ENCODE data around the gene ASTN2.

The ASTN2 gene

DNA sequence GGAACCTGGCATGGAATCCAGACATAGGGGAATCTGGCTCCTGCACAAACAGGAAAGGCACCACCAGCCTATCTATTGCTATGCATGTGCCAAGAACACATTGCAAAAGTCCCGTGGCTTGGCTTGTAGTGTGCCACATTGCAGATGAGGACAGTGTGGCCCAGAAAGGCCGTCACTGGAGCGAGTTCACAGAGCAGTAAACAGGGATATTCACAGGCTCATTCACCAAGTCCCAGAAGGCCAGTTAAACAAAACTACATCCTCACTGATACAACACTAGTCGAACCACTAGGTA lies 767.4 kb downstream of the ASTN2 start:
- DNase-seq (ENCODE audit: low read depth in 2 of 3, low spot score in 1 of 3): no peak

DNA sequence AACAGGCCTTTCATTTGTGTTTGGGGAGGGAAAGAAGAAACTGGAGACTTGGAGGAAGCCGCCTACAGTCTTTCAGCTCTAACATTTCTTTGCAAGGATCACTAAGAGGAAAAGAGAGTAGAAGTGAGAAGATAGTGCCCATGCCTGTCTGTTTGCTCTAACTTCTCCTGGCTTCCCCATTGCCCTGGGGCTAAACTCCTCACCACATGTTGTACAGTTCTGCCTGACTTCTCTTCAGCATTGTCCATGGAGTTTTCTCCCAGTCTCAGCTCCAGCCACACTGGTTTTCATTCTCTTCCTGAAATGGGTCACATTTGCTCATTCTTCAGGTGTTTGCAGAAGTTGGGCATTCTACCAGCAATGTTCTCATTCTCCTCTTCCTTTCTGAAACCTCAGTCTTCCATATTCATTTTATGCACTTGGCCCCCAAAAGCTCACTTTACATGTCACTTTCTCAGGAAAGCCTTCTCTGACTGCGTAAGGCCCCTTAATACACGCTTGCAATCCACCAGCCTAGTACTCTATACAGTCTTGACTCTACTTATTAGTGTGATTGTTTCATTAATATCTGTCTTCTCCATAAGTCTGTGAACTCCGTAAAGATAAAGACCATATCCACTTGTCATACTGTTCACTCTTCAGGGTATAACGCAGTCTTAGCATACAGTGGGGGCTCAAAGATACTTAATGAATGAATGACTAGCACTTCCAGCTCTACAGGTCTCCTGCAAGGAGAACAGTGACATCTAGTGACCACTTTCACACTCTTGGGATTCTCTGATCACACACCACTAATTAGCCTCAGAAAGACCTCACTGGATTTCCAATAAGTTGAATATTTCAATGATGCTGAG lies 768.0 kb downstream of the ASTN2 start:
- DNase-seq (ENCODE audit: low read depth in 2 of 3, low spot score in 1 of 3): no peak

DNA sequence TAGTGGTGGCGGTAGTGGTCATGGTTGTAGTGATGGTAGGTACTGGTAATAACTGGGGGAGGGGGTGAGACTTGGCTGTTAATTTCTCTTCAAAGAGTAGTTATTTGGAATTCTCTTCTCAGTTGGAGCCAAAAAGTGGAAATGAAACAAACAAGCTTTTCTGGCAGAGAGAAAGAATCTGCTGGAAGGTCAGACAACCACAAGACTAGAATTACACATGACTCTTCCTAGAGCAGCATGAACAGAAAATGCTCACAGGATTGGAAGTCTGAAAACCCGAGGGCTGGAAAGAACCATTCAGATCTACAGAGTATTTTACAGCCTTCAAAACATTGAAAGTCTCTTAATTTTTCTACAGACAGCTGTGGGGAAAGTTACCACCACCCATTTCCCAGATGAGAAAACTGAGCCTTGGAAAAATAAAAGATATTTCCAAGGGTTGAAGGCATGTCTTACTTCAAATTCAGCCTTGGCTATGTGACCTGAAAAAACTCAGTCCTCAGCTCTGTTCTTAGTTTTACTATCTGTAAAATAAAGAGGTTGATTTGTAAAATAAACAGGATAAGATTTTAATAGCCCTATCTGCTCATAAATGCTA lies 770.7 kb downstream of the ASTN2 start:
- DNase-seq (ENCODE audit: low read depth in 2 of 3, low spot score in 1 of 3): no peak

DNA sequence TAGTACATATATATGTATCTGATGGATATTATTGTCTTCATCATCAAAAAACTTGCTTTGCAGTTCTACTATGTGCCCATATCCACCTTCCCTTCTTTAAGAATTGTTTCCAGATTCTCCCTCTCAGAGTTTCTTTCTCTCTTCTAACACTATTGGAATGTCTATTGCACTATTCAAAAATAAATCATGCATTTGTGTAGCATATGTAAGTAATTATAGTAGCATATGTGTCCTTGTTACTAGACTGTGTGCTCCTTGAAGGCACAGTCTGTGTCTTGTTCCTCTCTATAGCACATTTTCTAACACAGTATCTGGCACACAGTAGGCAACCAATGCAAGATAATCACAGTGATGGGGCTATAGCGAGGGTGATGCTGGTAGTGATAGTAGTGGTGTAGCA lies 771.2 kb downstream of the ASTN2 start:
- DNase-seq (ENCODE audit: low read depth in 2 of 3, low spot score in 1 of 3): no peak

DNA sequence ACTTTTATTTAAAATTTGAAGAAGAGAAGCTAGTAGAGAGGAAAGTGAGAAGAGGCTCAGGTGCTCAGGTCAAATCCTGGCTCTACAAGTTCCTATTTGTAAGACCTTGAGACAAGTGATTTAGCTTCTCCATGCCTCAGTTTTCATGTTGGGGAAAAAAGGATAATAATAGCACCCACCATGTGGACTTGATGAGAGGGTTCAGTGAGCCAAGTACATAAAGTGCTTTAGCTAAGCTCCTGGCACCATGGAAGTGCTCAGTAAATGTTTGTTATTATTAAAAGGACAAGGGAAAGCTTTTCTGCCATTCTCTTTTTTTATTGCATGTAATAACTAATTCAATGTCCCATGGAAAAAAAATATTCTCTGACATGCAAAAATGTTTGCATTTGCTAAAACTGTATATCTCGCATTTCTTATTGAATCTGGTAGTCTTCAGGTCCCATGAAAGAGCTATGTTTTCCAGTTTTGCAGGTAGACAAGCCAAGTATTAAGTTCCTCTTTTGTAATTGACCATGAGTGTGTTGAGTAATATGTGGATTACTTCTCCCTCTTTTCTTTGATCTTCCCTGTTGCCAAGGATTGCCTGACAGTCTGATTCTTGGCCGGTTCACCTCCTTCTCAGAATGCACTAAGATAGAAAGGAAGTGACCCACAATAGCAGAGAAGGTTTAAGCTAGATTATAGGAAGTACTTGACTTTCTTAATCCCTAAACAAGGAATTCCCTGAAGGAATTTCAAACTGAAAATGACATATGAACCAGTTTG lies 773.4 kb downstream of the ASTN2 start:
- no peak for DNase-seq (ENCODE audit: low read depth in 2 of 3, low spot score in 1 of 3)

DNA sequence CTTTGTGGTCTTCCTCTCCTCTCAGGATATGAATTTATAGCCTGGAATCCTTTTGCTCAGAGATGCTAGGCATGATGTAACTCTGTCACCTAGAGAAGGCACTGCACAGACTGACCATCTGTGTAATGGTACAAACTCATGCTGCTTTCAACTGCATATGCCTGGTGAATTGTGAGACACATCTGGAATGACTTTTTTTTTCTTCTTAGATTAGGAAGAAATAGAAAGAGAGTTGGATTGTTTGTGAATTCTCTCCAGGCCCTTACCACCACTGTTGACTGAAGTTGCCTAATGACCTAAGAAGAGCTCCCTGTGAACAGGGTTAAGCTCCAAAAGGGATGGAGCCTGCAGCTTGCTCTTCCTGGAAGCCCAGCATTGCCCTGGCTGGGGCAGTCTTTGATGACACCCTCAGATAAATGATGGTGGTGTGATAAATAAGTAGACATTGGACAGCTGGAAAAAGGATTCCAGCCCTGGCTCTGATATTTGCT lies 775.6 kb downstream of the ASTN2 start:
- no peak for DNase-seq (ENCODE audit: low read depth in 2 of 3, low spot score in 1 of 3)

DNA sequence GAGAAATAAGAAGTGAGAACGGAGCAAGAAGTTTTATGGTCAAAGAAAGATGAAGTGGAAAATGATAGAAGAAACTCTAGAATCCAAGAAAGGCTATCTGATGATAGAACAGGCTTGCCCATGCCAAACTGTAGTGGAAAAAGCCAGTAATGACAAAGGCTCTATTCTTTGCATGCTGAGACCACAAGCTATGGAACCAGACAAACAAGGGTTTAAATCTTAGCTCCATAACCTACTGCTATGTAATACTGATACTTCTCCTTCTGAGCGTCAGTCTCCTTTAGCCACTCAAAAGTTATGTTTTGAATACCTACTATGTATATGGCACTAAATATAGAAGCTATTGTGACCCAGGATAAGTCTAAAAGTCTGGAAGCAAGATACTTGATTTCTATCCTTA lies 778.9 kb downstream of the ASTN2 start:
- DNase-seq (ENCODE audit: low read depth in 2 of 3, low spot score in 1 of 3): no peak

DNA sequence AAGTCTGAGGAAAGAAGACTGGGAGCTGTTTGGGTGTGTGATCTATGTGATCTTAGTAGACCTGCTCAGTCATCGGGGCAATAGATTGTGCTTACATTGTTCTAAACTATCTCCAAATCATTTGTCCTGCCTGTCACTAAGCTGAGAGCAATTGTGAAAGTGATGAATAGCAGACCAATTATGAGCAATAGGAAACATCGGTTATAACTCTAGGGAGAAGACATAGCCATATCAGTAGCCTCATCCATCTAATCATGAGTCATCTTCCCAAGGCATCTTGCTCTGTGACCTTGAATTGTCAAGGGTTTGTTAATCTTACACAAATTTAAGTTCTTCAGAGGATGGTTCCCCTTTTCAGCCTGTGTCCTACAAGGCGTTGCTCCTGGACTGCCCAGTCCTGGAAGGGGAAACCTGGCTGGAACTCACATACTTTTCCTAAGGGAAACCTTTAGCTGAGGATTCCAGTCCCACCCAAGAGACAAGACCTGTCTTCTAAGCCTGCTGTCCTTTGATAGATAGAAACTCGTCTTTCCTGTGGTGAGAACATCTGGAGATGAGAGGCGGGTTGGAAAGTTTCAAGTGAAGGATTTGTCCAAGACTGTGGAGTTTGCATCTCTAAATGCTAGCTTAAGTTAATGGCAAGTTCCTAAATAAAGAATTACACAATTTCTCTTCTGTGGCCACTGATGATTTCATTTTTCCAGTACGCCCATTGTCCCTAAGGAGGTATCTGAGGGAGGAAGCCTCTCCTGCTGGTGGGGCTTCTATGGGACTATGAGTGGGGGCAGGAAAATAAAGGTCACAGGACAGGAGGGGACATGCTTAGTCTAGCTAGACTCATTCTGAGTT lies 781.6 kb downstream of the ASTN2 start:
- DNase-seq (ENCODE audit: low read depth in 2 of 3, low spot score in 1 of 3): no peak

DNA sequence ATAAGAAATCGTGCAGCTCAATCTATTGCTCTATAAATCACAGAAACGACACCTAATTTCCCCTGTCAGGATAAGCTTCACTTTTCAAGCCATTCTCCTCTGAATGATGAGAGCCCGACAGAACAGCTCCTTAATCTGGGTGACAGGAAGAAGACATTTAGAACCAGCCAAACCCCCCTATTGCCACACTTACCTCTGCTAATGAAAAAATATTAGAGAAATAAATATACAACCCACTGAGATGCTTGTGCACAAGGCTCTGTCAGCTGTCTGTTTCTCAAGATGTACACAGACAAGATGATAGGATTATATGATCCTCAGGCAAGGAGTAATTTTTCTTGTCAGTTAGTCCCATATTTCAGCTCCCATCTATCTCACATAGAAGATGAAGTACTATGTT lies 785.2 kb downstream of the ASTN2 start:
- no peak for DNase-seq (ENCODE audit: low read depth in 2 of 3, low spot score in 1 of 3)

DNA sequence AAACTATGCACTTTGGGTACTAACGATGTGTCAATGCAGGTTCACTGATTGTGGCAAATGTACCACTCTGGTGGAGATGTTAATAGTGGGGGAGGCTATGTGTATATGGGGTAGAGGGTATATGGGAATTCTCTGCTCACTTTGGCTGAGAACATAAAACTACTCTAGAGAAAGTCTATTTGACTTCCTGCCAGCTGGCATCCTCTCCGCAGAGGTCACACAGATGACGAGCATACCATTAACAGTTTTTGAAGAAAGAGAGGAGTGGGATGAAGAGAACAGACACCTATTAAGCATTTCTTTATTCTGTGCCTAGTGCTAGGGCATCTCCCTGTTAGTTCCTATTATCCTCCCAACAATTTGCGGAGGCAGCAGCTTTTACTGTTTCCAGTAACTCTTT lies 786.1 kb downstream of the ASTN2 start:
- DNase-seq (ENCODE audit: low read depth in 2 of 3, low spot score in 1 of 3): no peak

DNA sequence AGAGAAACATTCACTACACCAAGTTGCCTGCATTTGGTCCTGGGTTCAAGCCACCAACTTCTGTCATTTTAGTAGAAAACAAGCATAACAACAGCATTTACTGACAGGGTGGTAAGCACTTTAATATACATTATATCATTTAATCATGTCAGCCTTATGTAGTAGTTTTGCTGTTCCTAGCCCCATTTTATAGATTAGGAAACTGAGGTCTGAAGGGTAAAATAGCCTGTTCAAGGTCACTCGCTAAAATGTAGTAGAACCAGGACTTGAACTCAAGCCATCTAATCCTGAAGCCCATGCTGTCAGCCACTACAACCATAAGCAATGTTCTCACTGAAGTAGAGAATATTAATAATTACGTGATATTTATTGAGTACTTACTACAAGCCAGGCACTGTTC lies 787.4 kb downstream of the ASTN2 start:
- DNase-seq (ENCODE audit: low read depth in 2 of 3, low spot score in 1 of 3): no peak

DNA sequence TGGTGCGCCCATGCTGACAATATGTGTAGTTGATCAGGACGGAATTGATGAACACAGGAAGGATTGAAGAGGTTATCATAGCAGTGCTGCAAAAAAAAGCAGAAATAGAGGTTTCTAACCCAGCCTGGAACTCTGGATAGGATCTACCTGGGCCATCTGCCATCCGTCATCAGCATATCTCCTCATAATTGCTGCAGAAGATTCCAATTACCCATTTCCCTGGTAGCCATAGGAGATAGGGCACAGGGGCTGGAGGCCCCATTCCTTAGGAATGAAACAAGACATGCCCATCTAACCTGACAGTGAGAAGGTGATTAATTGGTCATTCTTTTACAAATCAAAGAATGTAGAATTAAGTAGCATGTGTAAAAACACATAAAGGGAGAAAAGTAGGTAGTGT lies 788.1 kb downstream of the ASTN2 start:
- DNase-seq (ENCODE audit: low read depth in 2 of 3, low spot score in 1 of 3): no peak

DNA sequence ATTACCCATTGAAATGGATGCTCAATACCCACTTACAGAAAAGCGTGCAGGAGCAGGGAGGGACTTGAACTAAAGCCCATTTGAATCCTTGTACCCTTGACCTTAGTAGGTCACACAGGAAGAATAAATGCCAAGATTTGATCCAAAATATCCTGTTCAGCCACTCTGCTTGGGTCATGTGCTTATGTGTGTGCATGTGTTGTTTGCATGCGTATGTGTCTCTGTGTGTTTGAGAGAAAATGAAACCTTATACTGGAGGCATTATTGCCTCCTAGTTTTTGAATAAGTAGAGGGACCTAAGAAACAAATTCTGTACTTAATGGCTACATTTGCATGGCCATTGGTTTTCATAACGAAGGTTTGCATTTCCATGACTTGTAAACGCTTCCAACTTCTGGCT lies 791.1 kb downstream of the ASTN2 start:
- DNase-seq (ENCODE audit: low read depth in 2 of 3, low spot score in 1 of 3): no peak

DNA sequence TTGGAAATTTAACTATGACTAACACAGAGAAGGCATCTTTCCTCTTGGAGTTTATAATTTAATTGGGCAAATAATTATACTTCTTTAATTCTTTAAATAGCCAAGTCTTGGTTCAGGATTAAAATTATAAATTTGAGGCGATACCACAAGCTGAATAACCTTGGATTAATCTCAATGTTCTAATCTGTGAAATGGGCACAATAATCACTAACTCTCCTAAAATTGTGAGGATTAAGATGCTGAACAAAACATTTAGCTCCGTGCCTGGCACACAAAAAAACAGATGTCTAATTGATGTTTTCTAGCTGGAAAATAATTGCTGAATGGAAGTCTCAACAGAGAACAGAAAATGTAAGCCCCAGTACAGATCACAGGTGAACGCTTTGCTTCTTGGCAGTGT lies 797.5 kb downstream of the ASTN2 start:
- no peak for DNase-seq (ENCODE audit: low read depth in 2 of 3, low spot score in 1 of 3)

DNA sequence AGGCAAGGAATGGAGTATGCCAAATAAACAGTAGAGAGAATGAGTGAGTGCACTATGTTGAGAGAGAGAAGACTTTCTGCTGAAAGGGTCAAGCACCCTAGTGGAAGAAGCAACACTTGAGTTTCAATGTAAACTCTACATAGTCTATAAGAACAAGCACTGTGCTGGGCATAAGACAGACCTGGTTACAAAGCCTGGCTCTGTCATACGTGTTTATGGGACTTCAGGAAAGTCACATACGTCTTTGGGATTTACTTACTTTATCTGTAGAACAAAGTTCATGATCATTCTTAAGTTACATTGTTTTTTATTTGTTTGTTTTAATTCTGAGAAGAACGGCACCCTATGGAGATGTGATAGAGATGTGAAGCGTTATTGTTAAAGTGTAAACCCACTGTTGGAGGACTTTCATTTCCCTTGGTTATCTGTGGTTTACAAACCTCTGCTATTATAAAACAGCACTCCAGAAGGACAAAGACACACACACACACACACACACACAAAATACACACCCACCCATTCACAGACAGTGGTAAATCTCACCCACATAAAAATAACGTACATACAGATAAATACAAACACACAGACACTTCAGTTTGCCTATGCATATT lies 798.4 kb downstream of the ASTN2 start:
- no peak for DNase-seq (ENCODE audit: low read depth in 2 of 3, low spot score in 1 of 3)

DNA sequence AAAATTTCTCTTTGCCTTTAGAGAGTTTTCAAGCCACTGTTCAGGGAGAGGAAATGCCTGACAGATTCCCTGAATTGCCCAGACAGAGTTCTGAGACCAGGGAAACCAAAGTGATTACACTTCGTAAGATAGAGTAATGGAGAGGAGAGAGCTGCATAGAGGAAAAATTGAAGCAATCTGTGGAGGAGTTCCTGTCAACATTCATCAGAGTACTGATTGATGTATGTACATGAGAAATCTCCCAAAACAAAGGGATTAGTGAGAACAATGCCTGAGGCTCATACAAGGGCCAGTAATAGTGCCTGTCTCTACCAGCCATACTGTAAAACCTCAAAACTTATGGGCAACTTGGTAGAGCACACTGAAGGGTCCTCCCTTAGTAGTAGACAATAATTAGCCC lies 806.8 kb downstream of the ASTN2 start:
- DNase-seq (ENCODE audit: low read depth in 2 of 3, low spot score in 1 of 3): no peak

DNA sequence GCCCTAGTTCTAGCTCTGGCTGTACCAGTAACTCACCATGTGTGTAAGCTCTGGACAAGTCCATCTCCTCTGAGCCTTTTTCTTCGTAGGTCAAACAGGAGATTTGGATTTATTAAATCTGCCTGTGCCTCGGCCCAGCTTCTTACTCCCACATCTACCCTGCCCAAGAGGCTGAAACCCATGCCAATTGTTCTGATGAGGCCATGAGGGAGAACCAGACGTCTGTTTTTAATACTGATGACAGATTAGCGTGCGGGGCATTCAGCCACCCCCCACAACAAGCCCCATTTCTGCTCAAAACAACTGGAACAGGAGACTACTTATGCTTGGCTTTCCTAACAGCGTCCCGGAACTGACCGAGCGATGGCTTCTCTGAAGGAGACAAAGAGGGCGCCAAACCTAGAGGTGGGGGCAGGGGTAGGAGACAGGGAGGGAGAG lies 808.9 kb downstream of the ASTN2 start:
- DNase-seq (ENCODE audit: low read depth in 2 of 3, low spot score in 1 of 3): no peak

DNA sequence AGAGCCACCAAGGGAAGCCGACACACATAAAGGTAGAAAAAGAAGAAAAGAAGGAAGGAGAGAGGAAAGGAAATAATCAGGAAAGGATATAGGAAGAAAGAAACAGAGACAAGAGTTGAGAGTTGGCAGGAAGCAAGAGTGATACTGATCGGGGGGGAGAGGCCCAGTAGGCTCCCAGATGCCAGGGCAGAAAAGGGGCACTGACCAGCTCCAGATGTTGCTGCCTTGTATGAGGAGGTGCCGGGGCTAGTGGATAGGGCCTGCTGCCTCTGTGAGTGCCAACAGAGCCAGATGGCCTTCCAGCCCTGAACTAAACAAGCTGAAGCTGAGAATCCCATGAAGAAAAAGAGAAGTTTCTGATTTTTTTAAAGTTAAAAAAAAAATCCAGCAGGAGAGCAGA lies 809.8 kb downstream of the ASTN2 start:
- no peak for DNase-seq (ENCODE audit: low read depth in 2 of 3, low spot score in 1 of 3)

DNA sequence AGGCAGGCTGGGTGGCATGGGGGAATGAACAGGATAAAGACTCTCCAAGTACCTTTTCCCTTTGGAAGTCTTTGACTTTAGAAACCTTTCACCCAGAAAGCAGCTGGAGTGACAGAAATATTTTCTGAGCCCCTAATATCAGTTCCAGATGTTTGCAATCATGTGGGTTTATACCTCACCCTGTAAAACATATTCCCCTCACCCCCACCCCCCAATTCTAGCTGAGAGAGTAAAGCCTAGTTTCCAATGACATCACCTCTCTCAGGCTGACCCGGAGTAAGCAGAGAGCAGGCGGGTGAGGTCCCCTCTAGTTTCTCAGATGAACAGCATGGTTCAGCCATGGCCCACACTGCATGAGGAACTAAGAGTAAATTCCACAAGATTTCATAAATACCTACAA lies 810.6 kb downstream of the ASTN2 start:
- no peak for DNase-seq (ENCODE audit: low read depth in 2 of 3, low spot score in 1 of 3)

DNA sequence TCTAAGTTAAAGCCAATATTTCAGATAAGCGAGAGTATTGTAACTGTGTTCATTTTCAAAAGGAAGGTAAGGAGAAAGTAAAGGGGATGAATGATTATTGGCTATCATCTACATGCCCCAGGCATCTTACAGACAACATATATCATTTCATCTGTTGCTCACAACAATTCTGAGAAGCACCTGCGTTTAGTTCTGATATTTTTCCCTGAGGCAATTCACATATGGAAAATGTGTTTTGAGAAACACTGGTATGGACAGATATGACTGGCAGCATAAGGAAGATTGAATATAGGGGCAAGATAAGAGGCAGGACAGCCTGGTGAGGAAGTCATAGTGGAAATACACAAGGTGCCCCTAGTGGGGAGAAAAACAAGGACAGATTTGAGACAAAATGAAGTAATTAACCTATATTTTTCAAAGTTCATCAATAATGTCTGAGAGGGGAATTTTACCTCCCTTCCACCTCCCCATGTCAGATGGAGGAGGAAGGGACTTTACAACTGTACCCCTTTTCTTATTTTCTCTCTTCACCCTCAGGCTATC lies 815.4 kb downstream of the ASTN2 start:
- no peak for DNase-seq (ENCODE audit: low read depth in 2 of 3, low spot score in 1 of 3)

DNA sequence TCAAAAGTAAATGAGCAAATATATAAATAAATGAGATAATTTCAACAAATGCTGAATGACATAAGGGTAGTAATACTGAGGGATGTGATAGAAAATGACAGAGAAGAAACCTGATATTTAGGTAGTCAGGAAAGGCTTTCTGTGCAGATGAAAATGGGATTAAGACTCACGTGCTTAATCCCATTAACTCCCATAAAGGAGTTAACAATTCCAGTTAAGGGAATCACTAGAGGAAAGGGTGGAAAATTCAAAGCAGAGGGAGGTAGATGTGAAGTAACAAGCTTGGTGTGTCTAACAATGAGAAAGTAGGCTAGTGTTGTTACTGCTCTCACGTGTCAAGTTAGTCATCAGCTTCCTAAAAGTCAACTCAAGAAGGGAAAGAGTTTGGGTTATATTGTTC lies 818.2 kb downstream of the ASTN2 start:
- no peak for DNase-seq (ENCODE audit: low read depth in 2 of 3, low spot score in 1 of 3)
